ENCODE measurements around the gene NUMBL.

- no peak for TF ChIP-seq EP300 (IDR thresholded peaks at IDR 0.05; ENCODE audit: borderline replicate concordance)
- TF ChIP-seq TCF12 (IDR thresholded peaks at IDR 0.05; ENCODE audit: low read depth) = no peak
- TF ChIP-seq FOXM1 (IDR thresholded peaks at IDR 0.05; ENCODE audit: borderline replicate concordance, low read depth) = no peak
- no peak for TF ChIP-seq RAD21 (IDR thresholded peaks at IDR 0.05; ENCODE audit: low read depth)
- no peak for TF ChIP-seq CREB1 (IDR thresholded peaks at IDR 0.05; ENCODE audit: low read depth)
- TF ChIP-seq REST (IDR thresholded peaks at IDR 0.05; ENCODE audit: low read depth) = no peak
- TF ChIP-seq MAX (IDR thresholded peaks at IDR 0.05) = no peak; the same call in 1 of the 2 replicates
- TF ChIP-seq EGR1 (IDR thresholded peaks at IDR 0.05) = no peak
- TF ChIP-seq NFIC (IDR thresholded peaks at IDR 0.05) = no peak
- TF ChIP-seq CEBPB (IDR thresholded peaks at IDR 0.05) = no peak
- no peak for TF ChIP-seq ZBTB7A (IDR thresholded peaks at IDR 0.05; ENCODE audit: low read depth)
- no peak for TF ChIP-seq TAF1 (IDR thresholded peaks at IDR 0.05; ENCODE audit: low read depth)
- no peak for TF ChIP-seq YY1 (IDR thresholded peaks at IDR 0.05; ENCODE audit: low read depth)
- TF ChIP-seq TEAD4 (IDR thresholded peaks at IDR 0.05) = no peak
Observed at GRCh38 chr19:40717325-40717879, 27.0 kb upstream of the NUMBL start.
